GM12892 (cell line): ENCODE results near the gene LRRIQ1.

Experiments
- DNase-seq: peaks from one replicate; pipeline ENCODE4 v3.0.0; 2011; ENCODE audit not compliant: insufficient read length
- FAIRE-seq: peaks from 2 replicates; lab custom pipeline; 2011; peaks lifted over from hg19 to GRCh38; lab: Jason Lieb, UNC
- POLR2A ChIP-seq: IDR thresholded peaks from 2 replicates; pipeline ENCODE4 v1.6.1; 2011; ENCODE audit warnings: low read depth, low read length, control low read depth
- POLR2AphosphoS5 ChIP-seq: IDR thresholded peaks from 2 replicates; pipeline ENCODE4 v1.6.1; 2011; ENCODE audit warnings: low read depth, low read length, control low read depth
- TAF1 ChIP-seq: IDR thresholded peaks from 2 replicates; pipeline ENCODE4 v1.6.1; 2011; ENCODE audit warnings: low read depth, mild to moderate bottlenecking, control low read depth, low read length, borderline replicate concordance

Gene LRRIQ1

DNA sequence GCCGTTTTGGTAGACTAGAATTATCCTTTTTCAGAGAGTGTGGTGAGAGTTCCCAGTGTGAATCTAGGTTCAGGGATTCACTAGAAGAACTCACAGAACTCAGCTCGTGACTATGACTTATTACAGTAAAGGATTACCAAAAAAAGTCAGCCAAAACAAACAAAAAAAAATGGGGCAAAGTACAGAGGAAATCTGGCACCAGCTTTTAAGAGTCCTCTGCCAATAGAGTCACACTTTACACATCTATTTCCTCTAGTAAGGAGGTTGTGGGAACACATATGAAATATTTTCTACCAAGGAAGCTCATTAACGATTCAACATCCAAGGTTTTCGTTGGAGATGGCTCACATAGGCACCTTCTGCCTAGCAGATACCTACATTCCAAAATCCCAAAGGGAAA is 28.3 kb upstream of the LRRIQ1 start:
- FAIRE-seq (no peak), DNase-seq (no peak)
- no peak for TF ChIP-seq POLR2A
- TF ChIP-seq POLR2AphosphoS5, result no peak
- TF ChIP-seq TAF1, result no peak

DNA sequence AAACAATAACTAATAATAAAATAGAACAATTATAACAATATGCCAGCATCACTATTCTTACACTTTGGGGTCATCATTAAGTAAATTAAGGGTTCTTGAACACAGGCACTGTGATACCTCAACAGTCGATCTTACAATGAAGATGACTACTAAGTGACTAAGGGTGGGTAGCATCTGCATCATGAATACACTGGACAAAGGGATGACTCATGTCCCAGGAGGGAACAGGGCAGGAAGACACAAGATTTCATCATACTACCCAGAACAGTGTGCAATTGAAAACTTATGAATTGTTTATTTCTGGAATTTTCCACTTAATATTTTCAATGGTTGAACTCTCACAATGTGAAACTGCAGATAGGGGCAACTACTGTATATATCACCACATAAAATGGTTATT is 19.7 kb upstream of the LRRIQ1 start:
- no peak for FAIRE-seq
- TF ChIP-seq TAF1 (no peak), POLR2AphosphoS5 (no peak), POLR2A (no peak)
- DNase-seq, result no peak

DNA sequence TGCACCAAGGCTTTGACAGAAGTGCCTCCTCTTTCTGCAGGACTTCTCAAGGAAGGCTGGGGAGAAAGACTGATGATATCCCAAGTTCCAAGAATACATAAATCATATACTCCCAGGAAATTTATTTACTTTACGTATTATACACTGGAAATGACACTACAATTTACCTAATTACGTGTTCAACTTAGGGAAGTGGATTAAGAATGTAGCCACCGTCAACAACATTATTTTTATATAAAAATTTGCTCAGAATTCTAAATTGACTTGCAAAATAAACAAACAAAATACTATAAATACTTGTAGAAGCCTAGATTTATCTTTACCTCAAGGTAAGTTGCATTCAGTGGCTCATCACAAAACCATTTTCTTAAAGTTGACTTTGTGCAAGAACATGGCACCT is 19.0 kb upstream of the LRRIQ1 start:
- TF ChIP-seq TAF1 (no peak), POLR2AphosphoS5 (no peak), POLR2A (no peak)
- FAIRE-seq, result no peak
- DNase-seq, result no peak

DNA sequence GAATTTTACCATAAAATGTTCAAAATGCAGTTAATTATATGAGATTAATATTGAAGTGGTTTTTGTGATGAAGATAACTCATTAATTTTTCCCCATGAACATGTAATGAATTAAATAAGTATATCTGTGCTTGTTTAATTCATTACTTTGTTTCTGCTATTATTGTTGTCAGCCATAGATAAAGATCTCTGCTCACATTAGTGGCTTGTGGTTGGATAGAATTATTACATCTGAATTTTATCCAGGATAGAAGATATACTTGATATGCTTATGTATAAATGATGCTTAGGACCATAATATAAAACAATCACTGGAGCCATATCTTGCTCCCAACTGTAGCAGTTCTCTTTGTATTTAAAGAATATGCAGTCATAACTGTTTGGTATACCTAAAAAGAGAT is 18.5 kb upstream of the LRRIQ1 start:
- no peak for TF ChIP-seq POLR2A
- no peak for TF ChIP-seq TAF1
- TF ChIP-seq POLR2AphosphoS5, result no peak
- no peak for DNase-seq
- no peak for FAIRE-seq

DNA sequence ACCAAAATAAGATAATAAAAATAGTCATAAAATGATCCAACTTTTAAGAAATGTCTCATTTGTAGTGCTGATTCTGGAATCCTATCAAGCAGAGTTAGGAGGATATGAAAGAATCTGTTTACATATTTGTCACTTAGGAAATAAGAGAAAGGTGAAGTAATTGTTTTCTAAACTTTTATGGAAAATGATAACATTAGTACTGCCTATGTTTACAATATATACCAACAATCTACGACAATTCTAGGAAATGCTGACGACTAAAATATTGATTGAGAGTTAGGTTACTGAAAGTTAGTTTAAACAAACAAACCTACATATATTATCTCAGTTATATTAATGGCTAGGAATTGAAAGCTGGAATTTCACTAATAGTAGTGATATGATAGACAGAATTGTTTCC is 18.1 kb upstream of the LRRIQ1 start:
- TF ChIP-seq POLR2A (no peak), TAF1 (no peak), POLR2AphosphoS5 (no peak)
- DNase-seq (no peak), FAIRE-seq (no peak)

DNA sequence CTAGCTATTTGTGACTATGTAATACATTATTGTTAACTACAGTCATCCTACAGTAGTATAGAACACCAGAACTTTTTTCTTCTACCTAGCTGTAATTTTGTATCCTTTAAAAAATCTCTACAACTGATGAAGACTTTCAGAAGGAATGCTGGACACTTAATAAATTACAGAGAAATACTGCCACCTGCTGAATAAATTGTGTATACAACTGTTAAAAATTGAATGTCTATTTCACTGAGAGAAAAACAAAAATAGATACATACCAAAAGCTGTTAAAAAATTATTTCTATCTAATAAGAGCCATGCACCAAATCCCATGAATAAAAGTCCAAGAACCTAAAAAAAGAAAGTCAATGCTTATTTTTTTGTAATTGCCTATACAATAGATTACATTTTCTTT is 6.7 kb upstream of the LRRIQ1 start:
- FAIRE-seq, result no peak
- DNase-seq, result no peak
- no peak for TF ChIP-seq POLR2AphosphoS5
- no peak for TF ChIP-seq TAF1
- TF ChIP-seq POLR2A, result no peak

DNA sequence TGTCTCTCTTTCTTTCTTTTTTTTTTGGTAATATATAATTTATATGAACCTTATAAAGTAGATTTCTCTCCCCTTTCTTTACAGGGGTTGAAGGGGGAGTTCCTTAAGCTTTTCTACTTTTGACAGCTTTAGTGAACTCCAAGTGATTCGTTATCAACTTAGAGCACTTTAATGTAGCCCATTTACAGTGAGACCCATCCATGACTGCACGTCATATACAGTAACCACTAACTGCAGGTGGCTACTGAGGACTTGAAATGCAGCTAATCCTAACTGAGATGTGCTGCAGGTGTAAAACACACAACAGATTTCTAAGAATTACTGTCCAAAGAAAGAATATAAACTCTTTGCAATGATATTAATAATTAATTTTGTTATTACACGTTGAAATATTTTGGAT is 582 bp downstream of the LRRIQ1 start:
- FAIRE-seq (no peak), DNase-seq (no peak)
- TF ChIP-seq POLR2AphosphoS5 (no peak), POLR2A (no peak), TAF1 (no peak)

DNA sequence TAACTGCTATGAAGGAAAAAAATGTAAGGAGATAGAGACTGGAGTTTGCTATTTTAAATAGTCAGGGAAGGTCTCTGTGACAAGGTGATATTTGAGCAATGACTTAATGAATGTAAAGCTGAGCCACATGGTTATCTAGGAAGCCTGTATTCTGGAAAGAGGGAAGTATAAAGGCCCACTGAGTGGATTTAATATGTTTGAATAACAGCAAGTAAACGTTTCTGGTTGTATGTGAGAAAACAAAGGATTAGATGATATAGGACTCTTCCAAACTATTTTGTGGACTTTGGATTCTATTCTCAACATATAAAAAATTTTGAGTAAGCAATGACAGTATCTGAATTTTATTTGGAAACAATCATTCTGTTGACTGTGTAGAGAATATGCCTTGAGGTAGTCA is 5.2 kb downstream of the LRRIQ1 start:
- no peak for DNase-seq
- TF ChIP-seq POLR2A (no peak), POLR2AphosphoS5 (no peak), TAF1 (no peak)
- FAIRE-seq, result no peak

DNA sequence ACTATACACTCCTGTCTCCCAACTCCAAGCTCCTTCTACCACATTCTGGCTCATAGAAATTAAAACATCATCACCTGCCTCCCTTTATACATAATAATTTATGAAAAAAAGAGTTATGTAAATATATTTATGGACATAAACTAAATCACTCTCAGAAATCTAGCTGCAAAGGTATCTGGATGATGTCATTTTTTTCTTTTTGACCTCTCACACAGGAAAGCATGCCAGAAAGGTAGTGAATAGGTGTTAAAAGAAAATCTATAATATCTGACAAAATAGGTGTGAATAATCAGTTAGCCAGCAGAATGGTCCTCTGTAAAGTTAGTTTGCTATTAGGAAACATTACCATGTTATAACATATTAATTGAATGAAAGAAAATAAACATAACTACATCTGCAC is 7.7 kb downstream of the LRRIQ1 start:
- FAIRE-seq (no peak), DNase-seq (no peak)
- TF ChIP-seq TAF1 (no peak), POLR2A (no peak), POLR2AphosphoS5 (no peak)

DNA sequence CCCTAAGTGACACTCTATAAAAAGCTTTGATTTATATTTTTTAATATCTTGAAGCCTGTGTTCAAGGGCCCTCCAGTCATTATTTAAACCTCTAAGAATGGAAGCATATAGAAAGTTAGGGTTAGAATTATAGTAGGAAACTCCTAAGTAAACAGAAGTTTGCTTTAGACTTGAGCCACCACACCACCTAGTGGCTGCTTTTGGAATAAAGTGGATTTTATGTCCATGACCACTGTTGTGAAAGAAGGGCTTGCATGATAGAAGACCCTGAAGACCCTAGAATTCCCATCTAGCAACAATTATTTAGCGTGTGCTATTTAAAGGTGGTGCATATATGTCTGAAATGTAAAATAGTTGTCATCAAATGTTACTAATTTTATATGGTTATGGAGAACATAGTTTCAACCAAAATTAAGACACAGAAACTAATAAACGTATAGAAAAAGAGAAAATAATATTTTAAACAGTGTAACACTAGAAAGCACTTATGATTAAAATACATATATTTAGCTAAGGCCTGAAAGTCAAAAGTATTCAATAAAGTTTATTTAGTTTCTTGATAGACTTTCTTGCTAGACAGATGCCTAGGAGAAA is 21.3 kb downstream of the LRRIQ1 start:
- FAIRE-seq (no peak), DNase-seq (no peak)
- no peak for TF ChIP-seq POLR2AphosphoS5
- no peak for TF ChIP-seq POLR2A
- TF ChIP-seq TAF1, result no peak

DNA sequence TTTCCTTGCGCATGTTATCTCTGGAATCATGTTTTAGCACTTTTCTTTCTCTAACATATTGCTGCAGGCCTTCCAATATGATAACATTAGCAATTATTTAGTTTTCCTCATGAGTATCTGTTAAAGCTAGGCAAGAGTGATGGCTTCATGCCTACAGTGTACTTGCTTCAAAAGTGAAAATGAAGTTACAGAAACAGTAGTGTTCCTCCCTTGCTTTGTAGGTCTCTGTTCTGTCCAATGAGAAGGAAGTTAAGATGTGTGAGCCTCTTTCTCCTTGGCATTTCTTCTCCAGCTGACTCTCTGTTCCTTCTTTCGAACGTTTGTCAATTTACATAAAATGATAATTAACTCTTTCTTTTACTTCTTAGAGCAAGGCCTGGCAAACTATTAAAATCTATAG is 22.2 kb downstream of the LRRIQ1 start:
- no peak for DNase-seq
- no peak for FAIRE-seq
- TF ChIP-seq POLR2A, result no peak
- TF ChIP-seq TAF1, result no peak
- no peak for TF ChIP-seq POLR2AphosphoS5

DNA sequence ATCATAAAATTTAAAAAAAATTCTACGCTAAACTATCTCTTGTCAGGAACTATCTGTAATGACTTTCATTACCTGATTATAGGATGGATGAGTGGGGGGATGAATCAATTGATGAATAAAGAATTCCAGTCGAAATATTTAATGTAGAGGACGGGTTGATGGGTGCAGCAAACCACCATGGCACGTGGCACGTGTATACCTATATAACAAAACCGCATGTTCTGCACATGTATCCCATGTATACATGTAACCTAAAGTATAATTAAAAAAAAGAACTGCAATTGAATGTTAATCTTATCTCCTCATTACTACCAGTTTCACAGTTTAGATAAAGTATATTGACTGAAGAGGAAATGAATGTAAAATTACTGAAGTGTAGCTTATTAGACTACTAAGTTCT is 23.4 kb downstream of the LRRIQ1 start:
- FAIRE-seq, result no peak
- DNase-seq, result no peak
- TF ChIP-seq TAF1, result no peak
- TF ChIP-seq POLR2A, result no peak
- no peak for TF ChIP-seq POLR2AphosphoS5
